NCI-H446 treated with DMSO at 0.1 percent for 48 hours (cell line): ENCODE results near the gene MAGEF1.

Source experiments
- DNase-seq: peaks from one replicate; lab custom pipeline; 2025; lab: John Stamatoyannopoulos, UW

MAGEF1 gene, protein sequence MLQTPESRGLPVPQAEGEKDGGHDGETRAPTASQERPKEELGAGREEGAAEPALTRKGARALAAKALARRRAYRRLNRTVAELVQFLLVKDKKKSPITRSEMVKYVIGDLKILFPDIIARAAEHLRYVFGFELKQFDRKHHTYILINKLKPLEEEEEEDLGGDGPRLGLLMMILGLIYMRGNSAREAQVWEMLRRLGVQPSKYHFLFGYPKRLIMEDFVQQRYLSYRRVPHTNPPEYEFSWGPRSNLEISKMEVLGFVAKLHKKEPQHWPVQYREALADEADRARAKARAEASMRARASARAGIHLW

DNA sequence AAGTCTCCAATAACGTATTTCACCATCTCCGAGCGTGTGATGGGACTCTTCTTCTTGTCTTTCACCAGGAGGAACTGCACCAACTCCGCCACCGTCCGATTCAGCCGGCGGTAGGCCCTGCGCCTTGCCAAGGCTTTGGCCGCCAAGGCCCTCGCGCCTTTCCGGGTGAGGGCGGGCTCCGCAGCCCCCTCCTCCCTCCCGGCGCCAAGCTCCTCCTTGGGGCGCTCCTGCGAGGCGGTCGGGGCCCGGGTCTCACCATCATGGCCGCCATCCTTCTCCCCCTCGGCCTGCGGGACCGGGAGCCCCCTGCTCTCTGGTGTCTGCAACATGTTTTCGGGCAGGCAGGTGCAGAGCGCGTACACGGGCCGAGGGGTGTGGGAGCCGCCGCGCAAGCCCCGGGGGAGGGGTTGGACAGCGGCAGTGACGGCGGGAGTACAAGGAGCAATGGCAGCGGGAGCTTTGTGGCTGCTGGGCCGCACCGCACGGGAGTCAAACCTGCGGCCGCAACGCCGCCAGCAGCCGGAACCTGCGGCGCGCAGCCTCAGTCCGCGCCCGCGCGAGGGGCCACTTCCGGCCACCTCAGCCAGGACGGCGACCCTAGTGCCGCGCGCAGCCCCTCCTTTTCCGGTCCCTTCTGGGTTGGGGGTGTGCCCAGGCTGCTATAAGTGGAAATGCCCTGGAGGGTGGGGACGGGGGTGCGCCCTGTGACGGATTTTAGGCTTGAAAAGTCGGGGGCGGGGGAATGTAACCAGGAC, at the start of gene MAGEF1:
MAGEF1 (minus strand) TSS at position 572 of the 755 bp plus-strand sequence; CDS start at position 329, 243 bp downstream.
- DNase-seq = peak; percentile 83

DNA sequence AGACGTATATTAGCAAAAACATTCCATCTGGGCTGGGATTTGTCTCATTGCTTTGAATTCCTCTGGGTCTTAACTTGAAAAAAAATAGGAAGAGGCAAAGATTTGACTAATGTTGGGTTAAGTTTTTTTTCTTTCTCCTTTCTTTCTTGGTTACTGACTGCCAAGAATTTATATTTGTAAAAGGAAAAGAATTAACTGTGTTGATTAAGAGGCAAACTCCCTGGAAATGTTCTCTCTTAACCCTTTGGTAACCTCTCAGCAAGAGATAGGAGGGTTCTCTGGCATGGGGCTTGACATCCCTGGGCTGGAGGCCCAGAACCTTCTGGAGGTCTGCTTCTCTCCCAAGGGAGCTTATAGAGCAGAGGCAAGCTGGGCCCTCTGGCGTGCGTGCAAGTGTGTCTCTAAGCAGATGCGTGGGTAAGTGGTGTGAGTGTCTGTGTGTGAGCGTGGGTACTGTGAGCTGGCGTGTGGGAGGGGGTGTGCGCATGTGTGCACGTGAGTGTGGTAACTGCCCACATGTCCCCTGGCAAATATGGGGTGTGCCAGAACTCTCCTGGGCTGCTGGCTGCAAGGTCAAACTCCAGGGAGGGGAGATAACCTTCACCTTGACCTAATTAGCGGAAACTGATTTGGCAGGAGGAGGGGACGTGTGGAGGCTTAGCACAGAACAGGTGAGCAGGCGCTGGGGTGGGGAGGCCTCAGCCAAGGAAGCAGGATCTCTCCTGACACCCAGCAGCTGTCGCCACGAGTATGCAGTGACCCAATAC, 49.4 kb upstream of the MAGEF1 start:
- peak; percentile 7 for DNase-seq

- DNase-seq = no peak
Measured at GRCh38 chr3:184760337-184761074, 48.6 kb upstream of the MAGEF1 start.

GRCh38 chr3:184759666-184760200, 47.9 kb upstream of the MAGEF1 start:
- no peak for DNase-seq

- no peak for DNase-seq
Measured at GRCh38 chr3:184758056-184758455, 46.2 kb upstream of the MAGEF1 start.

DNA sequence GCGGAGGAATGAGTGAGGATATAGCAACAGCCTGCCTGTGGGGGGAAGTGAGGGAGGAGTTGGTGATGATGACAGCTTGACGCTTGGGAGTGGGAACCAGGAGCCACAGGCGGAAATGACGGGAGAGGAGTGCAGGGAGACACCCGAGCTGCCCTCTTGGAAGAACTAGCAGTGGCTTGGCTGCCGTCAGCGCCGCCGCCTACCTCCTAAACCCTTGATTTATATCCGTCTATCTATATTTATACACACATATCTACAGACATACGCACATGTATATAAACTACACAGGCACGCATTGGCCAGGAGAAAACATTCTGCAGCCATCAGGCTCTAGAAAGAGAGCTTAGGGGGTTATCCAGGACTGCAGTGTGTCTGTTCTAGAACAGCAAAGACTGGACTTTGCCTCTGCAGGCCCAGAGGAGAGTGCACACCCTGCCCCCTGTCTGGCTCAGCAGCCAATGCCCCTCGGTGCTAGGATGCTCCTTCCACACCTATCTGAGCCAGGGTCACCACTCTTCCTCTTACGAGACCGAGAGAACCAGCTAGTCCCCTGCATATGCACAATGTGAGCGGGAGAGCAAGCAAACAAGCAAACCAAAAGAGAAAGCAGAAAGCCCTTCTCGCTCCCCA, 45.3 kb upstream of the MAGEF1 start:
- DNase-seq = no peak

- DNase-seq = no peak
Measured at GRCh38 chr3:184756151-184757021, 44.5 kb upstream of the MAGEF1 start.

DNA sequence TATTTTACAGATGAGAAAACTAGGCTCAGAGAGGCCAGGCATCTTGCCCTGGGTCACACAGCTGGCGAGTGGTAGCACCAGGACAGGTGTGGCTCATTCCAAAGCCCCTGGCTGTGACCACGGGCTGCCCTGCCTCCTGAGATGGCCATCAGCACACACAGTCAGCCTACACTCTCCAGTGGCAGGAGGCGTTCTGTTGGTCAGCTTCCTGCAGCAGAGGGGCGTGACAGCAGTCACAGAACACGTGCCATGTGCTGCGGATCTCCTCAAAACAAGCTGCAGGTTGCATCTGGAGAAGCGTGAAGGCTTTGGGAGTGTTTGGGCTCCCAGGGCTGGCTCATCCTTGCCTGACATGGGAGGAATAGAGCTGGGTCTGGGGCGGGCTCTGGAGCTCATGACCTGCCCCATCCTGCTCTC, 43.5 kb upstream of the MAGEF1 start:
- DNase-seq = no peak

GRCh38 chr3:184752361-184752760, 40.5 kb upstream of the MAGEF1 start:
- no peak for DNase-seq

GRCh38 chr3:184751204-184752040, 39.6 kb upstream of the MAGEF1 start:
- DNase-seq = no peak

DNA sequence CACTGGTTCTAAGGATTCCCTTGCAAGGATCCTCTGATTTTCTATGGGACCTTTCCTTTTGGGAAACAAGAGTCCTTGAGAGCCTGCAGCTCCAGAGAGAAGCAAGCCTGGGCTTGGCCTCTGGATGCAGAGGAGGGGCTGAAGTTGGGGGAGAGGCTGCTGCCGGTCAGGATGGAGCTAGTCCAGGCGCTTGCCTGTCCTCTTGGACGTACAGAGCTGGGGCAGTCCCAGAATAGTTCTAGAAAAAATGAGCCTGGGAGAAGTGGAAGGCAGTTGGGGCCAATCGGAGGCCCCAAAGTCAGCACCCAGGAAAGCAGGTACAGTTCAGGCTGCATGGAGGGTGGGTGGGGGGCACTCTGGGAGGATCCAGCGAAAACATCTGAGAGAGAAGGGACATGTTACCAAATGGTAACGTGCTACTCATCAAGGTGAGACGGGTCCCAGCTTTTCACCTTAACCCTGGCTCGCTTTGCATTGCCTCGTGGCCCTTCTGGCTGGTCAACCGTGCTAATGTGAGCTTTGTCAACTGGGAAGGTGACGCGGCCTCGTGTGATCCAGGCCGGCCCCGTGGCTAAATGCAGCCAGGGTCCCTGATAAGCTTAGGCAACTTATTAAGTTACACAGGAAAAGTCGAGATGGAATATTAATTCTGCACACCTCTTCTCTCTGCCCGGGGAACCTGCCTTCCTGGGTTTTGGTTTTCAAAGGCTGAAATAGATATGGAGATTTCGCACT, 38.7 kb upstream of the MAGEF1 start:
- DNase-seq = no peak

- no peak for DNase-seq
Measured at GRCh38 chr3:184749168-184749744, 37.4 kb upstream of the MAGEF1 start.

DNA sequence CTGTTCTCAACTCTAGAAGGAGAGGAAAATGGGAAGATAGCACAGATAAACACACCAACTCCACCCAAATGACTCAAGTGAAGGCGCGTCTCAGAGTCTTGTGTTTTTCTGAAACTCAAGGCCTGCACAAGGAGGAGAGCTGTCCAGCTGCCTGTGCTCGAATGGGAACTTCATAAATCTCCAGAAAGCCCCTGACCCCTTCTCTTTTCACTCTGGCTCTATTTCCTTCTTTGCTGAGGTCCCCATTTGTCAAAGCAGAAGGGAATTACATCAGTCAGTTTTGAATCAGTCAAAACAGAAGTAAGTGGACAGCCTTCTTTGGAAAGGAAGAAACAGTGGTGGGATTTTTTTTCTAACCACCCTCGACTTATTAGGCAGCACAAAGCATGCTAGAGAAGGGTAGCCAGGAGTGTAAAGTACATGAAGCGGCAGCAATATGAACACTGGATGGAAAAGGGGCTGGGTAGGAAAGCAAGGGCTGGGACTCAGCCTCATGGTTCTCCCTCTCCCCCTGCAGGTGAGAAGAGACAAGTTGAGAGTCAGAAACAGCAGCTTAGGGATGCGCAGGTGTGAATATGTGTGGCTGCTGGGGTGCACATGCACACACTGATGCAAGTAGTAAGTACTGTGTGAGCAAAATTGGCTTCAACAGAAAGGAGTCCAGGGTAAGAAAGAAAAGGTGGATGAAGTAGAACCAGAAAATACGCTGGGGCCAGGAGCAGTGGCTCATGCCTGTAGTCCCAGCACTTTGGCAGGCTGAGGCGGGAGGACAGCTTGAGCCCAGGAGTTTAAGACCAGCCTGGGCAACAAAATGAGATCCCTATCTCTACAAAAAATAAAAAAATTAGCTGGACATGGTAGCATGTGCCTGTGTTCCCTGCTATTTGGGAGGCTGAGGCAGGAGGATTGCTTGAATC, 36.6 kb upstream of the MAGEF1 start:
- DNase-seq = no peak

DNA sequence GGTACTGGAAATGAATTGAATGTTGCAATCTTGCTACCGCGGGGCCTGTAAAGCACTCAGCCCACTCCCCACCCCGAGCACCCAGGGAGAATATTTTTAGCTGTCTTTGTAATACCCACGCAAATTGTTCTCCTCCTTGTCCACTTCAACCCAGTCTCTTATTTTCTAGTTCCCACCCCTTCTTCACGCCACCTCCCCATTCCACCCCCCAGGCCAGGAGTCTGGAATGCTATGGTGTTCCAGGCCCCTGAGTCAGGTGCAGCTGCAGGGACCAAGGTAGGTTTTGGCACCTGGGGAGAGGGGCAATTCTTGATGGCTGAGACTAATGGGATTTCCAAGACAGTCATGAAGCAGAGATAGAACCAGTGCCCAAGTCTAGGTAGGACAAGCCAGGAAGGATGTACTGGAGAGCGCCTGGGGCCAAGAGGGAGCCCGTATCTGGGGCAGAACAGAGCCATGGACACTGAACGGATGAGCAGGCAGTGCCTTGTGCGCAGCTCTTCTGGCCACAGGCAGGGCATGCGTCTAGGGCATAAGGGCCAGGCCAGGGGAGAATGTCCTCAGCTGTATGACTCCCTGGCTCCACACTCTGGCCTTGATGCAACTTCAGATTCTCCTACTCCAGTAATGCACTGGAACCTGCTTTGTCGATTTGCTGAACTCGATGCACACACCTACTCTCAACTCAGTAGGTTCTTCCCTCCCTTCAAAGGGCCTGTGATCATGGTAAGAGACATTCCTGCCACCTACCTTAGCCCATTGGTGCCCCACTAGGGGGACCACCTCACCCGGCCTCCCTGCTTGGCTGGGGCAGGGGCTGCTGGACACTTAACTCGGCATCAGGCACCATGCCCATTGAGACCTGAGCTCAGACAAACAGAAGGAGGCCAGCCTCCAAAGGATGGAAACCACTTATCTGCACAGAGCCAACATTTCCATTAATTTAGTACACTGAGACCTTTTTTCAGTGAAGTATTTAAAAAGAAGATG, 34.6 kb upstream of the MAGEF1 start:
- DNase-seq = no peak

DNA sequence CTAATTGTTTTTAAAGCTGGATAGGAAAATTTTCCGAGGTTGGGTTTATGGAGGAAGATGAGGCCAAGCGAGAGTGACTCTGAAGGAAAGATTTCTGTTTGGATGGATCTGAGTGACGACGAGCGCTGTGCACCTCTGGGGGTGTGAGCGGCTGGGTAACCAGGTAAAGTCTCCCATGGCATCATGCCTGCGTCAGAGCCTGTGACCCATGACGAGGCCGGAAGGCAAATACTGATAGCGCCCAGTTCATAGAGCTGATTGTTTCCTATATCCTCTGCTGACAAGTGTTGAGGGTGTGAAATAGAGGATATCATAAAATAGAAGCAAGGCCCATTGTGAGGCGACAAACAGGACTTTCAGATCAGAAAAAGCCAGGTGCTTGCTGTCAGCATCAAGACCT, 33.7 kb upstream of the MAGEF1 start:
- DNase-seq = no peak

DNA sequence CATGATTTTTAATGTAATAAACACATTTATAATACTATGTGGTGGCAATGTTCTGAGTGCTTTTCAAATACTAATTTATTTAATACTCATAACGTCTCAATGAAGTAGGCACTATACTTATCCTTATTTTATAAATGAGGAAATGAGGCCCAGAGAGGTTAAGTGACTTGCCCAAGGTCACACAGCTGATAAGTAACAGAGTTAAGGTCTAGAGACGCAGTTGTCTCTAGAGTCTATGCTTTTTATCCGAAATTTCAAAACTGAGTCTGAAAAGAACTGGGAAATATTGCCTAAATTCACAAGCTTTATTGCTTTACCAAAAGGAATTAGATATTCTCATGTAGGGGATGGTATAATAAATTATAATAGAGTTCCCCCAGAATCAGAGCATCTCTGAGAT, 31.4 kb upstream of the MAGEF1 start:
- no peak for DNase-seq
